GM23338 (cell line): ENCODE data around the gene ASTL.

ENCODE experiments used
- CREB1 ChIP-seq: fragments of 250-450 bp; sonication (Bioruptor Pico); IDR thresholded peaks from 2 replicates; pipeline ENCODE4 v1.5.0; 2020; ENCODE audit warnings: low read depth, mild to moderate bottlenecking, moderate library complexity
- EZH2 ChIP-seq: fragments of 200-600 bp; sonication (generic); IDR thresholded peaks from one replicate; pipeline ENCODE4 v1.8.0; 2017; ENCODE audit warnings: antibody characterized with exemption, mild to moderate bottlenecking, low read depth; ENCODE audit not compliant: unreplicated experiment
- EZH2phosphoT487 ChIP-seq: fragments of 200-600 bp; sonication (generic); IDR thresholded peaks from one replicate; pipeline ENCODE4 v1.8.1; 2018; ENCODE audit warnings: antibody characterized with exemption; ENCODE audit not compliant: unreplicated experiment
- POLR2AphosphoS5 ChIP-seq: IDR thresholded peaks from 2 replicates; pipeline ENCODE4 v1.6.1; 2016; ENCODE audit warnings: antibody characterized with exemption, low read depth
- TF ChIP-seq, protein P1 (sequence below), 2 experiments: fragments of 200-600 bp in 1 of 2; sonication (generic) in 1 of 2; conservative IDR thresholded peaks; 2 replicates each; pipeline versions ENCODE4 v1.5.1 to v1.6.1; 2016 to 2017; ENCODE audit warnings: antibody characterized with exemption in 2 of 2, low read depth in 2 of 2, mild to moderate bottlenecking in 2 of 2, moderate library complexity in 1 of 2
- TF ChIP-seq, protein P2 (sequence below): IDR thresholded peaks from one replicate; pipeline ENCODE4 v1.6.1; 2018; ENCODE audit warnings: antibody characterized with exemption; ENCODE audit not compliant: unreplicated experiment
- TF ChIP-seq, protein P3 (sequence below): IDR thresholded peaks from 2 replicates; pipeline ENCODE4 v1.6.1; 2016; ENCODE audit warnings: antibody characterized with exemption

DNA sequence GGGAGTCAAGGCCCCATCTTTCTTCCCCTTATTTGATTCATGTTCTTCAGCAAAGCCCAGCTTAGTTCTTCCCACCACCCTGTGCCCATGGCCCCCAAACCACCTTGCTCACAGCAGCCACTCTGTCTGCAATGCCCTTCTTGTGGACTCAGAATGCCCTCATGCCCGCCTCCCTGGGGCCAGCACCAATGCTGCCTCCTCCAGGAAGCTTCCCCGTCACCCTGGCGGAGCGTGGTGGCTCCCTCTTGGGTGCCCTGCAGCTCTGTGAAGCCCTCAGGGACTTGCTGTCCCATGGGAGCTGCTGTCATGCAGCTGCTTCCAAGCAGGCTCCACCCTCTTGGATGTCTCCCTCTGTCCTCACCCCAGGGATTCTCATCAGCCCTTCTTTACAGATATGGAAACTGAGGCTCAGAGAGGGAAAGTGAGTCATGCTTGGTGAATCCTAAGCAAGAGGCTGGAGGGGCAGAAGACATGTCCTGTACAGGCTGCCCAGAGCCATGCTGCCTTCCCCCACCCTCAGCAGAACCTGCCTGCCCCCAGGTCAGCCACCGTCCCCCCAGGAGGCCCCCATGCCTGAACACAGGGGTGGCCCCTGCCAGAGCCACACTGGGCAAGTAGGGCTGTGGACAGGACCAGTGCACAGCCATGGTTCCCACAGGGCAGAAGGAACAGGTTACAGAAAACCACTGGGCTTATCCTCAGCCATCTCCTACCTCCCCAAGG, 18.8 kb upstream of the ASTL start:
- TF ChIP-seq, protein P1, sequence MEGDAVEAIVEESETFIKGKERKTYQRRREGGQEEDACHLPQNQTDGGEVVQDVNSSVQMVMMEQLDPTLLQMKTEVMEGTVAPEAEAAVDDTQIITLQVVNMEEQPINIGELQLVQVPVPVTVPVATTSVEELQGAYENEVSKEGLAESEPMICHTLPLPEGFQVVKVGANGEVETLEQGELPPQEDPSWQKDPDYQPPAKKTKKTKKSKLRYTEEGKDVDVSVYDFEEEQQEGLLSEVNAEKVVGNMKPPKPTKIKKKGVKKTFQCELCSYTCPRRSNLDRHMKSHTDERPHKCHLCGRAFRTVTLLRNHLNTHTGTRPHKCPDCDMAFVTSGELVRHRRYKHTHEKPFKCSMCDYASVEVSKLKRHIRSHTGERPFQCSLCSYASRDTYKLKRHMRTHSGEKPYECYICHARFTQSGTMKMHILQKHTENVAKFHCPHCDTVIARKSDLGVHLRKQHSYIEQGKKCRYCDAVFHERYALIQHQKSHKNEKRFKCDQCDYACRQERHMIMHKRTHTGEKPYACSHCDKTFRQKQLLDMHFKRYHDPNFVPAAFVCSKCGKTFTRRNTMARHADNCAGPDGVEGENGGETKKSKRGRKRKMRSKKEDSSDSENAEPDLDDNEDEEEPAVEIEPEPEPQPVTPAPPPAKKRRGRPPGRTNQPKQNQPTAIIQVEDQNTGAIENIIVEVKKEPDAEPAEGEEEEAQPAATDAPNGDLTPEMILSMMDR (conservative IDR thresholded peaks at IDR 0.05; ENCODE audit: low read depth in 2 of 2), result no peak
- no peak for TF ChIP-seq EZH2
- no peak for TF ChIP-seq POLR2AphosphoS5
- TF ChIP-seq, protein P2, sequence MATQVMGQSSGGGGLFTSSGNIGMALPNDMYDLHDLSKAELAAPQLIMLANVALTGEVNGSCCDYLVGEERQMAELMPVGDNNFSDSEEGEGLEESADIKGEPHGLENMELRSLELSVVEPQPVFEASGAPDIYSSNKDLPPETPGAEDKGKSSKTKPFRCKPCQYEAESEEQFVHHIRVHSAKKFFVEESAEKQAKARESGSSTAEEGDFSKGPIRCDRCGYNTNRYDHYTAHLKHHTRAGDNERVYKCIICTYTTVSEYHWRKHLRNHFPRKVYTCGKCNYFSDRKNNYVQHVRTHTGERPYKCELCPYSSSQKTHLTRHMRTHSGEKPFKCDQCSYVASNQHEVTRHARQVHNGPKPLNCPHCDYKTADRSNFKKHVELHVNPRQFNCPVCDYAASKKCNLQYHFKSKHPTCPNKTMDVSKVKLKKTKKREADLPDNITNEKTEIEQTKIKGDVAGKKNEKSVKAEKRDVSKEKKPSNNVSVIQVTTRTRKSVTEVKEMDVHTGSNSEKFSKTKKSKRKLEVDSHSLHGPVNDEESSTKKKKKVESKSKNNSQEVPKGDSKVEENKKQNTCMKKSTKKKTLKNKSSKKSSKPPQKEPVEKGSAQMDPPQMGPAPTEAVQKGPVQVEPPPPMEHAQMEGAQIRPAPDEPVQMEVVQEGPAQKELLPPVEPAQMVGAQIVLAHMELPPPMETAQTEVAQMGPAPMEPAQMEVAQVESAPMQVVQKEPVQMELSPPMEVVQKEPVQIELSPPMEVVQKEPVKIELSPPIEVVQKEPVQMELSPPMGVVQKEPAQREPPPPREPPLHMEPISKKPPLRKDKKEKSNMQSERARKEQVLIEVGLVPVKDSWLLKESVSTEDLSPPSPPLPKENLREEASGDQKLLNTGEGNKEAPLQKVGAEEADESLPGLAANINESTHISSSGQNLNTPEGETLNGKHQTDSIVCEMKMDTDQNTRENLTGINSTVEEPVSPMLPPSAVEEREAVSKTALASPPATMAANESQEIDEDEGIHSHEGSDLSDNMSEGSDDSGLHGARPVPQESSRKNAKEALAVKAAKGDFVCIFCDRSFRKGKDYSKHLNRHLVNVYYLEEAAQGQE, result no peak
- no peak for TF ChIP-seq CREB1 (CRISPR knock-in tag)
- TF ChIP-seq, protein P3, sequence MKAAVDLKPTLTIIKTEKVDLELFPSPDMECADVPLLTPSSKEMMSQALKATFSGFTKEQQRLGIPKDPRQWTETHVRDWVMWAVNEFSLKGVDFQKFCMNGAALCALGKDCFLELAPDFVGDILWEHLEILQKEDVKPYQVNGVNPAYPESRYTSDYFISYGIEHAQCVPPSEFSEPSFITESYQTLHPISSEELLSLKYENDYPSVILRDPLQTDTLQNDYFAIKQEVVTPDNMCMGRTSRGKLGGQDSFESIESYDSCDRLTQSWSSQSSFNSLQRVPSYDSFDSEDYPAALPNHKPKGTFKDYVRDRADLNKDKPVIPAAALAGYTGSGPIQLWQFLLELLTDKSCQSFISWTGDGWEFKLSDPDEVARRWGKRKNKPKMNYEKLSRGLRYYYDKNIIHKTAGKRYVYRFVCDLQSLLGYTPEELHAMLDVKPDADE, result no peak
- TF ChIP-seq EZH2phosphoT487, result no peak
